Stimulated activated CD4-positive, alpha-beta T cell treated with anti-CD3 and anti-CD28 coated beads, TNF-alpha, amount 100 ng/mL, for 1 hour (primary cell): Measurements from ENCODE around the gene NSG2.

ENCODE experiments used
- DNase-seq, 3 donors: peaks; one replicate each; pipeline ENCODE4 v3.0.0-alpha.2; 2020; ENCODE audit warnings: low read depth in 3 of 3, low spot score in 1 of 3

The NSG2 gene

GRCh38 chr5:174059247-174059646, 13.7 kb downstream of the NSG2 start:
- DNase-seq, result no peak

- DNase-seq, result no peak
Measured at GRCh38 chr5:174063082-174063756, 17.7 kb downstream of the NSG2 start.

GRCh38 chr5:174064171-174064570, 18.7 kb downstream of the NSG2 start:
- DNase-seq, result no peak

GRCh38 chr5:174065528-174066197, 20.2 kb downstream of the NSG2 start:
- no peak for DNase-seq

- no peak for DNase-seq
Measured at GRCh38 chr5:174067499-174067898, 22.0 kb downstream of the NSG2 start.

GRCh38 chr5:174071484-174071883, 26.0 kb downstream of the NSG2 start:
- no peak for DNase-seq

GRCh38 chr5:174073122-174073660, 27.7 kb downstream of the NSG2 start:
- DNase-seq, result no peak

- no peak for DNase-seq
Measured at GRCh38 chr5:174074369-174074768, 28.9 kb downstream of the NSG2 start.

GRCh38 chr5:174078416-174078815, 32.9 kb downstream of the NSG2 start:
- no peak for DNase-seq

- no peak for DNase-seq
Measured at GRCh38 chr5:174082286-174082685, 36.8 kb downstream of the NSG2 start.

- DNase-seq, result no peak
Measured at GRCh38 chr5:174083056-174083827, 37.7 kb downstream of the NSG2 start.

GRCh38 chr5:174084691-174085154, 39.2 kb downstream of the NSG2 start:
- no peak for DNase-seq

GRCh38 chr5:174086751-174087150, 41.2 kb downstream of the NSG2 start:
- DNase-seq, result no peak

- DNase-seq, result no peak
Measured at GRCh38 chr5:174087783-174088182, 42.3 kb downstream of the NSG2 start.

GRCh38 chr5:174090129-174090528, 44.6 kb downstream of the NSG2 start:
- DNase-seq, result no peak

- DNase-seq, result no peak
Measured at GRCh38 chr5:174093123-174093522, 47.6 kb downstream of the NSG2 start.

GRCh38 chr5:174094857-174095606, 49.5 kb downstream of the NSG2 start:
- DNase-seq, result no peak

- DNase-seq, result no peak
Measured at GRCh38 chr5:174096619-174097018, 51.1 kb downstream of the NSG2 start.

GRCh38 chr5:174097486-174098185, 52.1 kb downstream of the NSG2 start:
- no peak for DNase-seq

- DNase-seq, result no peak
Measured at GRCh38 chr5:174098694-174099093, 53.2 kb downstream of the NSG2 start.
